Keratinocyte (primary cell): ENCODE data around the gene A2M. TPM values are rescaled to one million over a fixed set of nuclear protein-coding genes. Genes with fewer than 3 reads are reported as not detected.
A peak's percentile ranks its signal among the peaks of the same experiment; 100 is the strongest.

Source experiments
- DNase-seq: peaks from one replicate; pipeline ENCODE4 v3.0.0-alpha.2; 2011; ENCODE audit warnings: low read depth, missing footprints, low spot score
- FAIRE-seq: peaks from 2 replicates; lab custom pipeline; 2011; peaks lifted over from hg19 to GRCh38; lab: Jason Lieb, UNC
- H2AFZ ChIP-seq: 2 replicates; pipeline ENCODE4 v1.6.0; 2012; ENCODE audit warnings: low read length, control low read depth, inconsistent platforms; ENCODE audit not compliant: control insufficient read depth
- H3K27ac ChIP-seq: 2 replicates; pipeline ENCODE4 v1.5.1; 2011; ENCODE audit warnings: low read length; ENCODE audit not compliant: control insufficient read depth, insufficient read depth
- H3K27me3 ChIP-seq: 3 replicates; pipeline ENCODE4 v1.6.0; 2011; ENCODE audit warnings: low read length; ENCODE audit not compliant: control insufficient read depth, insufficient read depth; ENCODE audit errors: extremely low read depth
- H3K36me3 ChIP-seq, 2 experiments: 2 replicates in 1 of 2; 3 replicates in 1 of 2; pipeline ENCODE4 v1.5.1; 2011; ENCODE audit warnings: low read length in 2 of 2, mild to moderate bottlenecking in 1 of 2; ENCODE audit not compliant: control insufficient read depth in 2 of 2, insufficient read depth in 2 of 2; ENCODE audit errors: extremely low read depth in 1 of 2
- H3K4me1 ChIP-seq: 3 replicates; pipeline ENCODE4 v1.5.1; 2011; ENCODE audit warnings: low read length; ENCODE audit not compliant: control insufficient read depth, insufficient read depth; ENCODE audit errors: extremely low read depth
- H3K4me2 ChIP-seq: 3 replicates; pipeline ENCODE4 v1.6.0; 2011; ENCODE audit warnings: low read depth, low read length; ENCODE audit not compliant: control insufficient read depth, insufficient read depth; ENCODE audit errors: extremely low read depth
- H3K4me3 ChIP-seq, 3 experiments: fragments of 200-600 bp in 1 of 3; sonication (generic) in 1 of 3; 2 replicates in 2 of 3; 3 replicates in 1 of 3; pipeline ENCODE4 v1.5.1; 2011 to 2016; ENCODE audit warnings: low read length in 3 of 3, mild to moderate bottlenecking in 3 of 3, control low read depth in 2 of 3, inconsistent platforms in 1 of 3, low read depth in 1 of 3, mixed read lengths in 1 of 3, mixed run types in 1 of 3, moderate library complexity in 1 of 3; ENCODE audit not compliant: control insufficient read depth in 2 of 3, insufficient read depth in 2 of 3; ENCODE audit errors: extremely low read depth in 1 of 3
- H3K79me2 ChIP-seq: 2 replicates; pipeline ENCODE4 v1.6.0; 2012; ENCODE audit warnings: low read length; ENCODE audit not compliant: control insufficient read depth, insufficient read depth
- H3K9ac ChIP-seq: 3 replicates; pipeline ENCODE4 v1.6.0; 2011; ENCODE audit warnings: low read length; ENCODE audit not compliant: control insufficient read depth, insufficient read depth; ENCODE audit errors: extremely low read depth
- H3K9me1 ChIP-seq: 3 replicates; pipeline ENCODE4 v1.6.0; 2011; ENCODE audit warnings: low read length; ENCODE audit not compliant: control insufficient read depth, insufficient read depth; ENCODE audit errors: extremely low read depth
- H3K9me3 ChIP-seq: 2 replicates; pipeline ENCODE4 v1.5.1; 2012; ENCODE audit warnings: low read depth, low read length; ENCODE audit not compliant: control insufficient read depth
- H4K20me1 ChIP-seq: 3 replicates; pipeline ENCODE4 v1.6.0; 2011; ENCODE audit warnings: low read length; ENCODE audit not compliant: control insufficient read depth, insufficient read depth; ENCODE audit errors: extremely low read depth
- EZH2 ChIP-seq: IDR thresholded peaks from one replicate; pipeline ENCODE4 v1.6.1; 2012; ENCODE audit warnings: inconsistent platforms, mild to moderate bottlenecking, low read length, moderate library complexity
- dilution Hi-C: fragments of 300-500 bp; cut with MboI; formaldehyde crosslinking; loops from one replicate; pipeline ENCODE4 v1.7.0; 2020; ENCODE audit warnings: low sequenced_read_pairs; ENCODE audit not compliant: extremely low pct_ligation_motif_present
- polyA plus RNA-seq, 5 experiments: library from polyadenylated mRNA; depleted of rRNA in 3 of 5; stranded (reverse) in 3 of 5; stranded (forward) in 1 of 5; unstranded in 1 of 5; fragments of >200 nt; gene quantifications; 1 replicate in 1 of 5; 2 replicates in 3 of 5; 3 replicates in 1 of 5; pipeline versions ENCODE4 v1.2.1 to v1.2.3, GENCODE V29; 2011 to 2012; ENCODE audit warnings: missing spikeins in 2 of 5, low read depth in 1 of 5, low replicate concordance in 1 of 5
- TF ChIP-seq, protein P1 (sequence below), 3 experiments: IDR thresholded peaks in 1 of 3; conservative IDR thresholded peaks in 1 of 3; optimal IDR thresholded peaks in 1 of 3; 2 replicates in 2 of 3; 3 replicates in 1 of 3; pipeline versions ENCODE3 to v1.5.1; 2011; ENCODE audit warnings: low read length in 3 of 3, mild to moderate bottlenecking in 3 of 3, moderate library complexity in 2 of 3, control low read depth in 1 of 3, inconsistent platforms in 1 of 3; ENCODE audit not compliant: insufficient read depth in 2 of 3; ENCODE audit errors: extremely low read depth in 1 of 3

Gene A2M
- polyA plus RNA-seq, 1 donor (not counting 4 experiments of a cell fraction or from before 2014, with no cell fraction given): 0.49 TPM

DNA sequence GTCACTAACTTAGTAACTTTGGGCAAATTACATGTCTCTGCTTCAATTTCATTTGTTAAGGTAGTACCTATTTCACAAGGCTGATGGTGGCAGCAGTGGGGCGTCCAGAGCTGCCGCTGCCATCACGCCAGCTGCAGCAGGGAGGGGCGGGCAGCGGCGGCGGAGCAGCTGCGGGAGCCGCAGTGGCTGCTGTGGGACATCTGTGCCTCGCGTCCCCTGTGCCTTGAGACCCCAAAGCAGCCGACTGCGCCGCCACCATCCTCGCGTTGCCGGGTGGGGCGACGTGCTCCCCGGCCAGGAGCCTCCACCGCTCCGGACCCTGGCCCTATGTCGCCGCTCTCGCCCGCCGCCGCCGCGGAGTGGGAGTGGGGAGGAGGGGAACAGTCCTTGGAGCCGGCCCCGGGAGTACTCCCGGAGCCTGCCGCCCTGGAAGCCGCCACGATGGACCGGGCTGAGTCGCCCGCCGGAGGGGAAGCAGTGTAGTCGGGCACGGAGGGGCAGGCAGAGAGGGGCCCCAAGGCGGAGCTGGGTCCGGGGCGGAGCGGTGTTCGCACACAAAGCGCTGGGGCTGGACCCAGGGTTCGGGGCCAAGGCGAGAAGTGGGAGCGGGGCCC lies 51.4 kb downstream of the A2M start:
- Histone ChIP-seq H3K9ac (peak overlapping the region; percentile 84), H3K9me1 (no peaks in the 10 kb centered on the region), H3K4me3 (peak overlapping the region; percentile 73 to 84 (median 78)), H2AFZ (peak overlapping the region; percentile 91), H3K27me3 (no peaks in the 10 kb centered on the region), H3K9me3 (no peaks in the 10 kb centered on the region), H3K4me2 (peak overlapping the region; percentile 39), H3K36me3 (no peaks in the 10 kb centered on the region), H4K20me1 (no peaks in the 10 kb centered on the region), H3K4me1 (peaks cover 3% of the 10 kb centered on the region), H3K79me2 (no peaks in the 10 kb centered on the region), H3K27ac (peak overlapping the region; percentile 61)
- dilution Hi-C loops: no loop called here
- FAIRE-seq (peak; percentile 68), DNase-seq (no peak)
- no peak for TF ChIP-seq EZH2
- TF ChIP-seq, protein P1, sequence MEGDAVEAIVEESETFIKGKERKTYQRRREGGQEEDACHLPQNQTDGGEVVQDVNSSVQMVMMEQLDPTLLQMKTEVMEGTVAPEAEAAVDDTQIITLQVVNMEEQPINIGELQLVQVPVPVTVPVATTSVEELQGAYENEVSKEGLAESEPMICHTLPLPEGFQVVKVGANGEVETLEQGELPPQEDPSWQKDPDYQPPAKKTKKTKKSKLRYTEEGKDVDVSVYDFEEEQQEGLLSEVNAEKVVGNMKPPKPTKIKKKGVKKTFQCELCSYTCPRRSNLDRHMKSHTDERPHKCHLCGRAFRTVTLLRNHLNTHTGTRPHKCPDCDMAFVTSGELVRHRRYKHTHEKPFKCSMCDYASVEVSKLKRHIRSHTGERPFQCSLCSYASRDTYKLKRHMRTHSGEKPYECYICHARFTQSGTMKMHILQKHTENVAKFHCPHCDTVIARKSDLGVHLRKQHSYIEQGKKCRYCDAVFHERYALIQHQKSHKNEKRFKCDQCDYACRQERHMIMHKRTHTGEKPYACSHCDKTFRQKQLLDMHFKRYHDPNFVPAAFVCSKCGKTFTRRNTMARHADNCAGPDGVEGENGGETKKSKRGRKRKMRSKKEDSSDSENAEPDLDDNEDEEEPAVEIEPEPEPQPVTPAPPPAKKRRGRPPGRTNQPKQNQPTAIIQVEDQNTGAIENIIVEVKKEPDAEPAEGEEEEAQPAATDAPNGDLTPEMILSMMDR (optimal IDR thresholded peaks at IDR 0.05 in 1 of 3, IDR thresholded peaks at IDR 0.05 in 1 of 3, conservative IDR thresholded peaks at IDR 0.05 in 1 of 3; ENCODE audit: extremely low read depth in 1 of 3, insufficient read depth in 2 of 3, low read length in 3 of 3): peak; percentile 47 to 75 (median 55)

GRCh38 chr12:9052610-9053009 lies 63.1 kb downstream of the A2M start:
- Histone ChIP-seq H3K4me1 (no peaks in the 10 kb centered on the region), H3K79me2 (no peaks in the 10 kb centered on the region), H4K20me1 (no peaks in the 10 kb centered on the region), H3K27me3 (peaks cover 4% of the 10 kb centered on the region), H3K27ac (no peak overlapping the region), H3K36me3 (no peaks in the 10 kb centered on the region), H3K4me3 (no peak overlapping the region), H3K9me1 (no peaks in the 10 kb centered on the region), H3K4me2 (no peak overlapping the region), H3K9me3 (no peaks in the 10 kb centered on the region), H3K9ac (no peak overlapping the region), H2AFZ (no peak overlapping the region)
- no peak for TF ChIP-seq EZH2
- TF ChIP-seq, protein P1 (optimal IDR thresholded peaks at IDR 0.05 in 1 of 3, IDR thresholded peaks at IDR 0.05 in 1 of 3, conservative IDR thresholded peaks at IDR 0.05 in 1 of 3; ENCODE audit: extremely low read depth in 1 of 3, insufficient read depth in 2 of 3, low read length in 3 of 3): no peak
- no peak for FAIRE-seq
- no peak for DNase-seq
- dilution Hi-C loops: no loop called here
